Tibial nerve (tissue), 4 donors: ENCODE data around the gene KLRF2. TPM values are rescaled to one million over a fixed set of nuclear protein-coding genes. Genes with fewer than 3 reads are reported as not detected.

Experiments
- DNase-seq, 2 donors: peaks; one replicate each; pipeline ENCODE4 v3.0.0-alpha.2; 2019; ENCODE audit warnings: low spot score in 2 of 2
- H3K27ac ChIP-seq, 4 donors: fragments of 200-600 bp; sonication (generic) in 3 of 4; one replicate each; pipeline ENCODE4 v1.5.1; 2017 to 2019; ENCODE audit warnings: mild to moderate bottlenecking in 1 of 4
- H3K27me3 ChIP-seq, 2 donors: fragments of 200-600 bp; sonication (generic) in 1 of 2; one replicate each; pipeline versions ENCODE4 v1.5.1 to v1.6.0; 2017 to 2019
- H3K36me3 ChIP-seq, 3 donors: fragments of 200-600 bp; sonication (generic); one replicate each; pipeline ENCODE4 v1.5.1; 2018 to 2019
- H3K4me1 ChIP-seq, 4 donors: fragments of 200-600 bp; sonication (generic) in 3 of 4; one replicate each; pipeline ENCODE4 v1.5.1; 2017 to 2019
- H3K4me3 ChIP-seq, 4 donors: fragments of 200-600 bp; sonication (generic) in 3 of 4; one replicate each; pipeline ENCODE4 v1.5.1; 2017 to 2019; ENCODE audit warnings: mild to moderate bottlenecking in 1 of 4, moderate library complexity in 1 of 4
- H3K9me3 ChIP-seq, 4 donors: fragments of 200-600 bp; sonication (generic) in 3 of 4; one replicate each; pipeline ENCODE4 v1.5.1; 2017 to 2019
- CTCF ChIP-seq, 5 experiments: fragments of 200-600 bp in 3 of 5; fragments of 450-650 bp in 2 of 5; sonication (generic) in 3 of 5; IDR thresholded peaks; one replicate each; pipeline ENCODE4 v1.5.1; 2016 to 2019; ENCODE audit warnings: antibody characterized with exemption in 5 of 5, mild to moderate bottlenecking in 3 of 5, moderate library complexity in 2 of 5
- EP300 ChIP-seq, 2 donors: sonication (generic); formaldehyde crosslinking; IDR thresholded peaks; one replicate each; pipeline ENCODE4 v1.6.1; 2017; ENCODE audit warnings: antibody characterized with exemption in 2 of 2, mild to moderate bottlenecking in 1 of 2
- POLR2A ChIP-seq, 2 donors: fragments of 450-650 bp; IDR thresholded peaks; one replicate each; pipeline ENCODE4 v1.6.1; 2017; ENCODE audit warnings: antibody characterized with exemption in 2 of 2, mild to moderate bottlenecking in 2 of 2, moderate library complexity in 2 of 2
- whole genome bisulfite sequencing, 2 donors: methylation state at CpG; one replicate each; pipeline ENCODE4 v1.1.5; 2018; 5-methylcytosine and 5-hydroxymethylcytosine counted together
- total RNA-seq, 4 donors: library from RNA; depleted of rRNA; stranded (reverse); fragments of >200 nt; gene quantifications; one replicate each; pipeline ENCODE4 v1.1.0, GENCODE V29; 2016

Gene KLRF2
- total RNA-seq, 4 donors from 2014 or later: not detected

GRCh38 chr12:9883175-9883574, 1.9 kb downstream of the KLRF2 start:
- H3K27me3 ChIP-seq: no peaks in the 10 kb centered on the region
- no peak for DNase-seq
- H3K27ac ChIP-seq: no peak overlapping the region
- H3K9me3 ChIP-seq: no peaks in the 10 kb centered on the region
- H3K4me3 ChIP-seq: no peak overlapping the region
- H3K36me3 ChIP-seq: no peaks in the 10 kb centered on the region
- H3K4me1 ChIP-seq: no peaks in the 10 kb centered on the region
- TF ChIP-seq POLR2A (IDR thresholded peaks at IDR 0.05) (no peak), CTCF (IDR thresholded peaks at IDR 0.05) (no peak), EP300 (IDR thresholded peaks at IDR 0.05) (no peak)

- no peaks in the 10 kb centered on the region for H3K4me1 ChIP-seq
- H3K9me3 ChIP-seq: no peaks in the 10 kb centered on the region
- no peak overlapping the region for H3K4me3 ChIP-seq
- no peak for DNase-seq
- no peak overlapping the region for H3K27ac ChIP-seq
- WGBS, 2 donors: 66 to 68% methylated on average over 4 of the region's 4 CpGs
- no peaks in the 10 kb centered on the region for H3K27me3 ChIP-seq
- no peak for TF ChIP-seq POLR2A (IDR thresholded peaks at IDR 0.05)
- no peak for TF ChIP-seq CTCF (IDR thresholded peaks at IDR 0.05)
- no peak for TF ChIP-seq EP300 (IDR thresholded peaks at IDR 0.05)
- no peaks in the 10 kb centered on the region for H3K36me3 ChIP-seq
Measured at GRCh38 chr12:9888665-9889273, 7.5 kb downstream of the KLRF2 start.

GRCh38 chr12:9895215-9895971, 14.1 kb downstream of the KLRF2 start:
- H3K4me3 ChIP-seq: no peak overlapping the region
- H3K27me3 ChIP-seq: no peaks in the 10 kb centered on the region
- WGBS, 2 donors: 77 to 85% methylated on average over 6 of the region's 6 CpGs
- H3K4me1 ChIP-seq: no peaks in the 10 kb centered on the region
- DNase-seq: no peak
- H3K27ac ChIP-seq: no peak overlapping the region
- H3K9me3 ChIP-seq: no peaks in the 10 kb centered on the region
- H3K36me3 ChIP-seq: no peaks in the 10 kb centered on the region
- no peak for TF ChIP-seq POLR2A (IDR thresholded peaks at IDR 0.05)
- TF ChIP-seq CTCF (IDR thresholded peaks at IDR 0.05): no peak
- no peak for TF ChIP-seq EP300 (IDR thresholded peaks at IDR 0.05)

- TF ChIP-seq CTCF (IDR thresholded peaks at IDR 0.05) (no peak), EP300 (IDR thresholded peaks at IDR 0.05) (no peak), POLR2A (IDR thresholded peaks at IDR 0.05) (no peak)
- H3K4me1 ChIP-seq: no peaks in the 10 kb centered on the region
- no peak overlapping the region for H3K4me3 ChIP-seq
- no peak for DNase-seq
- WGBS, 2 donors: 74% methylated on average over 6 of the region's 6 CpGs
- H3K27ac ChIP-seq: no peak overlapping the region
- H3K9me3 ChIP-seq: peaks cover 0 to 9% (median 0%) of the 10 kb centered on the region in 4 donors
- no peaks in the 10 kb centered on the region for H3K36me3 ChIP-seq
- no peaks in the 10 kb centered on the region for H3K27me3 ChIP-seq
Measured at GRCh38 chr12:9897535-9897934, 16.2 kb downstream of the KLRF2 start.

GRCh38 chr12:9899209-9899608, 17.9 kb downstream of the KLRF2 start:
- Histone ChIP-seq H3K4me3 (no peak overlapping the region), H3K9me3 (peaks cover 0 to 11% (median 0%) of the 10 kb centered on the region in 4 donors), H3K27me3 (no peaks in the 10 kb centered on the region), H3K27ac (no peak overlapping the region), H3K4me1 (no peaks in the 10 kb centered on the region), H3K36me3 (no peaks in the 10 kb centered on the region)
- TF ChIP-seq EP300 (IDR thresholded peaks at IDR 0.05): no peak
- TF ChIP-seq CTCF (IDR thresholded peaks at IDR 0.05): no peak
- no peak for TF ChIP-seq POLR2A (IDR thresholded peaks at IDR 0.05)
- WGBS, 2 donors: 88 to 91% methylated on average over 2 of the region's 2 CpGs
- DNase-seq: no peak
